Lung (tissue), 5 donors: ENCODE results near the gene THRB. TPM values are rescaled to one million over a fixed set of nuclear protein-coding genes. Genes with fewer than 3 reads are reported as not detected.

Experiments used
- polyA plus RNA-seq, 2 donors: library from polyadenylated mRNA; stranded (reverse); fragments of 200-250 nt; gene quantifications; one replicate each; pipeline ENCODE4 v1.2.1, GENCODE V29; 2013
- small RNA-seq: library from RNA; depleted of rRNA; stranded (forward); fragments of <200 nt; gene quantifications from one replicate; pipeline ENCODE3, GENCODE V24; 2014; ENCODE audit warnings: low replicate concordance
- total RNA-seq, 2 donors: library from RNA; depleted of rRNA in 1 of 2; stranded (reverse); fragments of >200 nt in 1 of 2; gene quantifications; one replicate each; pipeline ENCODE4 v1.2.1, GENCODE V29; 2014 to 2021
- donor health status: Bipolar disorder and iron deficiency.
- donor health status: healthy.
- donor health status: DM: yes; HTN: yes; CAD: no.

The THRB gene
- total and polyA plus RNA-seq, 4 donors: 2.1 to 23.5 (median 6.1) TPM

Small RNAs within 50 kb of the gene (small RNA-seq; reads per million reads assigned to genes)
- not detected for gene MIR4792
